ENCODE data around the gene ATR.

GRCh38 chr3:142624341-142625152 is 46.0 kb upstream of the ATR start:
- TF ChIP-seq EP300 (conservative IDR thresholded peaks at IDR 0.05; ENCODE audit: poor library complexity, severe bottlenecking), result no peak
- TF ChIP-seq, protein P1, sequence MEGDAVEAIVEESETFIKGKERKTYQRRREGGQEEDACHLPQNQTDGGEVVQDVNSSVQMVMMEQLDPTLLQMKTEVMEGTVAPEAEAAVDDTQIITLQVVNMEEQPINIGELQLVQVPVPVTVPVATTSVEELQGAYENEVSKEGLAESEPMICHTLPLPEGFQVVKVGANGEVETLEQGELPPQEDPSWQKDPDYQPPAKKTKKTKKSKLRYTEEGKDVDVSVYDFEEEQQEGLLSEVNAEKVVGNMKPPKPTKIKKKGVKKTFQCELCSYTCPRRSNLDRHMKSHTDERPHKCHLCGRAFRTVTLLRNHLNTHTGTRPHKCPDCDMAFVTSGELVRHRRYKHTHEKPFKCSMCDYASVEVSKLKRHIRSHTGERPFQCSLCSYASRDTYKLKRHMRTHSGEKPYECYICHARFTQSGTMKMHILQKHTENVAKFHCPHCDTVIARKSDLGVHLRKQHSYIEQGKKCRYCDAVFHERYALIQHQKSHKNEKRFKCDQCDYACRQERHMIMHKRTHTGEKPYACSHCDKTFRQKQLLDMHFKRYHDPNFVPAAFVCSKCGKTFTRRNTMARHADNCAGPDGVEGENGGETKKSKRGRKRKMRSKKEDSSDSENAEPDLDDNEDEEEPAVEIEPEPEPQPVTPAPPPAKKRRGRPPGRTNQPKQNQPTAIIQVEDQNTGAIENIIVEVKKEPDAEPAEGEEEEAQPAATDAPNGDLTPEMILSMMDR (IDR thresholded peaks at IDR 0.05; ENCODE audit: poor library complexity, severe bottlenecking), result no peak

All from neural cell (in vitro differentiated cells).